Fibroblast of pulmonary artery (primary cell): Measurements from ENCODE around the gene FAM53A.

ENCODE experiments used
- DNase-seq: peaks from one replicate; pipeline ENCODE4 v3.0.0-alpha.2; 2010; ENCODE audit warnings: low read depth
- H3K4me3 ChIP-seq: replicated peaks from 2 replicates; pipeline ENCODE4 v1.5.1; 2011; ENCODE audit warnings: low read depth, mild to moderate bottlenecking, control low read depth, low read length, moderate library complexity
- TF ChIP-seq, protein P1 (sequence below): IDR thresholded peaks from 2 replicates; pipeline ENCODE4 v1.5.1; 2011; ENCODE audit warnings: mild to moderate bottlenecking, control low read depth, low read length, inconsistent platforms; ENCODE audit errors: missing control alignments

Gene FAM53A

DNA sequence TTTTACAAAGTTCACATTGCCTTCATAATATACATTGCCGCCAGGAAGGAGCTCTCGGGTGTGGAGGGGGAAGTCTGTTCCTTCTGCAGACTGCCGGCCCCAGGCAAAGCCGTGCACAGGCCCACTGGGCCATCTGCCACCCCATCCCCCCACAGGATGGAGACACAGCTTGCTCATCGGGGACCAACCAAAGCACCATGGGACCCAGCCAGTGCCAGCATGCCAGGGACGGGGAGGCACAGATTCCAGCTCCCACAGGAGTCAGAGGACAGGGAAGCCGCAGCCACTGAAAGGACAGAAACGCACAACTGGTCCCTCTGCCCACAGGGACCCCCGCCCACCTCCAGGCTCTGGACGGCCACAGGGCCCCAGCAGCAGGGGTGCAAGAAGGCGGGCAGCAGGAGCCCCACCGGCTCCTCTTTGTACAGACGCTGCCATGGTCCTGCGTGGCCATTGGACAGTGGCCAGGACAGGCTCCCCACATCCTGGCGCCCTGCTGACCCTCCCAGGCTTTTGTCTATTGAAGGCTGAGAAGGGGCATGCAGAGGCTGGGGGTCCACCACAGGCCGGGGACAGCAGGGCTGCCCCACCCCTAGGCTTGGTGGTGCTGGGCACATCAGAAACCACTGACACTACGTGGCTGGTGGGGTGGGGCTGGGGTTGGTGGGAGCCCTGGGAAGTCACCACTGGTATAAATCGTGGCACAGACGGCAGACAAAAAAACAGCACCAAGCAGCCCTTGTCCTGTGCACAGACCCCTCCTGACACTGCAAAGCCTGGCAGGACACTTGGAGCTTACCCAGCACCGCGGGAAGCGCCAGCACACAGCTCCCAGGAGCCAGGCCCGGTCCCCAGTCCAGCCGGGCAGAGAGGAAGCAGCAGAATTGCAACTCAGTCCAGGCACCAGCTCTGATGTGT, 89.0 kb downstream of the FAM53A start:
- H3K4me3 ChIP-seq, result no peak overlapping the region
- TF ChIP-seq, protein P1, sequence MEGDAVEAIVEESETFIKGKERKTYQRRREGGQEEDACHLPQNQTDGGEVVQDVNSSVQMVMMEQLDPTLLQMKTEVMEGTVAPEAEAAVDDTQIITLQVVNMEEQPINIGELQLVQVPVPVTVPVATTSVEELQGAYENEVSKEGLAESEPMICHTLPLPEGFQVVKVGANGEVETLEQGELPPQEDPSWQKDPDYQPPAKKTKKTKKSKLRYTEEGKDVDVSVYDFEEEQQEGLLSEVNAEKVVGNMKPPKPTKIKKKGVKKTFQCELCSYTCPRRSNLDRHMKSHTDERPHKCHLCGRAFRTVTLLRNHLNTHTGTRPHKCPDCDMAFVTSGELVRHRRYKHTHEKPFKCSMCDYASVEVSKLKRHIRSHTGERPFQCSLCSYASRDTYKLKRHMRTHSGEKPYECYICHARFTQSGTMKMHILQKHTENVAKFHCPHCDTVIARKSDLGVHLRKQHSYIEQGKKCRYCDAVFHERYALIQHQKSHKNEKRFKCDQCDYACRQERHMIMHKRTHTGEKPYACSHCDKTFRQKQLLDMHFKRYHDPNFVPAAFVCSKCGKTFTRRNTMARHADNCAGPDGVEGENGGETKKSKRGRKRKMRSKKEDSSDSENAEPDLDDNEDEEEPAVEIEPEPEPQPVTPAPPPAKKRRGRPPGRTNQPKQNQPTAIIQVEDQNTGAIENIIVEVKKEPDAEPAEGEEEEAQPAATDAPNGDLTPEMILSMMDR, result no peak
- no peak for DNase-seq

DNA sequence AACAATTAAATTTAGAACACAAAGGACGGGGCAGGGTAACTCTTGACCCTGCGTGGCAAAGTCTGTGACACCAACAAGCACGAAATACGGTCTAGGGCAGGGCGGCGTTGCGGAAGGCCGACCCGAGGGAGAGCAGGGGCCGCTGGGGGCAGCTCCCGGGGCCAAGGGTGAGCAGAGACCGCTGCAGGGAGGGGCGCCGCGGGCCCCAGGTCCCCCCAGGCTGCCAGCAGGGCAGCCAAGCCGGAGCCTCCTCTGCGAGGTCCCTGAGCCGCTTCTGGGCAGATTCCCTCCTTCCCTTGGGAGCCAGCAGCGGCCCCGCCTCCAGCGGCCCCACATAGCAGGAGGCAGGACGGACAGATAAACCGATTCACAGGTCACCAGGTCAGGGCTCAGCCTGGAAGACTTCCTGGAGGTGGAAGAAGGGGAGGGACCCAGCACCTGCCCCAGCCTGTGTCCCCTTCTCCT, 90.2 kb downstream of the FAM53A start:
- DNase-seq, result no peak
- no peak overlapping the region for H3K4me3 ChIP-seq
- TF ChIP-seq, protein P1, result no peak

DNA sequence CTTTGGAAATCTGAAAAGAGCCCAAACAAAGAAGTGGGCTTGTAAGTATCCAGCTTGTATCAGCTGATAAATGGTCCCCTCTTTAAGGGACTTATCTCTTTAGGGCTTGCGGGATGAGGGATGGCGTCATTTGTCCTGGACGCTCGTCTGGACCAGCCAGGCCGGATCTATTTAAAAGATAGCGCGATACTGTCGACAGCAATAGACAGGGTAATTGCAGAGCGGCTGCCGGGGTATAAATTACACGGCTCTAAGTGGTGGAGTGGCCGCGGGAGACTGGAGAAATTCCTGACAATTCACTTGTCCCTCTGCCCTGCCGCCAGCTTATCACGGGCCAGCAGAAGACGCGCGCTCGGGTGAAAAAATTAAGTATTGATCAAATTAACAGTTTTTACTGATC, 90.7 kb downstream of the FAM53A start:
- no peak overlapping the region for H3K4me3 ChIP-seq
- TF ChIP-seq, protein P1, result no peak
- no peak for DNase-seq

DNA sequence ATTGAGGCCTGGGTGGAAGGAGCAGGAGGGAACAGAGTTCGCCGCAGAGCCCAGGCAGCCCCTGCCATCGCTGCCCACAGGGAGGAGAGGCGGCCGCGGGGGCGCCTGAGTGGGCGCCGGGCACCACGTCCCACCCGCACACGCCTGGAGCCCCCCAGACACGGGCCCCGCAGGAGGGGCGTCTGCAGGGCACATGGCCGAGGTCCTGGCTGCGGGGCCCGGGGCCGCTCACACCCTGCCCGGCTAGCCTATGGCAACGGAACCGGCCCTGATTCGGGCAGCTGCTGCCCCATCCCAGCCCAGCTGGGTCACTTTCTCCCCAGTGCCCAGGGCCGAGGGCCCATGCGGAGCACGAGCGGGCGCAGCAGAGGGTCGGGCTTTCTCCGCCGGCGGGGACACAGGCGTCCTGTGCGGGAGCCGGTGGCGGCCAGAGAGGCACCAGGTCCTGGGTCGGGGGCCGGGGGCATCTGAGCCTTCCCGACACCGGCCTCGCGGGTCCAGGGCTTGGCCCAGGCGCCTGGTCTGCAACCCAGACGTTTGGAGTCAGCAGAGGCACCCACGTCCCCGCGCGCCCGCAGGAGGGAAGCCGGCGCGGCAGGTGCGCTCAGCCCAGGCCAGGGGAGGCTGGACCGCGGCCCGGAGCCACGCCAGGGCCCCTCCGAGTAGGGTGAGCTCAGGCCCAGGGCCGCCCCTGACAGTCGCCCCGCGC, 91.2 kb downstream of the FAM53A start:
- no peak for DNase-seq
- TF ChIP-seq, protein P1, result no peak
- H3K4me3 ChIP-seq, result no peak overlapping the region

DNA sequence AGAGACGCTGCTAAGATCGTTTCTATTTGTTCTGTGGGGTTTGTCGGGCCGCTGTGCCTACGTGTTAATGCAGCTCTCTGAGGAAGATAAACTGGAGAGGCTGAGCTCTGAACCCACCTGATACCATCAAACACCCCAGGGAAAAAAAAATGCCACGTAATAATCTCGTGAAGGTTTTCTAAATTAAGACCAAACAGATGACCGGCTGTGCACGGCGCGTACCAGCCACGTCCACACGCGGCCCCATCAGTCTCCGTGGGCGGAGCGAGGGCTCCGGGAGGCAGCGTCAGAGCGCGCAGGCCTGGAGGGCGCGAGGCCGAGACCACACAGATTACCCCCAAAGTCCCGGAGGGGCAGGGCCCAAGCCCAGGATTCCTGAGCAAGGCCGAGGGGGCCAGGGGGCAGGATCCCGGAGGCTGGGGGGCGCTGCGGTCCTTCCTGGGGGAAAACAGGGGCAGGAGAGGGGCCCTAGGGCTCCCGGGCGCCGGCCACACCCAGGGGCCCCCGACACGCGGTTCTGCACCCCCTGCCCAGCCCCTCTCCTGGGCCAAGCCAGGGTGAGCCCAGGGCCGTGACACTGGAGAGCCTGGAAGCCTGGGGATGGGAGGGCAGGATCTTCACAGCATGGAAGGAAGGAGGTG, 91.9 kb downstream of the FAM53A start:
- no peak overlapping the region for H3K4me3 ChIP-seq
- no peak for DNase-seq
- TF ChIP-seq, protein P1, result no peak

DNA sequence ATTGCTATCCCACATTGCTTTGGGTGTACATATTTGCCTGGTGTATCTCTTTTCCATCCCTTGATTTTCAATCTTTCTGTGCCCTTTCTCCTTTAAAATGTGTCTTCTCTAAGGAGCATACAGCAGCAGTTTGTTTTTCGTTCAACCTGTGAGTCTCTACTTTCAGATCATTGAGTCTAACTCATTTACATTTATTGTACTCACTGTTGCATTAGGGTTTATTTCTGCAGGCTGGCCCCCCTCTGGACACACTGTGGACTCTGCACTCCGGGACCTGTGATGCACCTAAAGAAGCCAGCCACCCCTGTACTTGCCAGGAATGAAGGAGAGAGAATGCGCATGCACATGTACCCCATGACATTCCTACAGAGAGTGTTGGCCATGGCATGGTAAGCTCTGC, 93.0 kb downstream of the FAM53A start:
- H3K4me3 ChIP-seq, result no peak overlapping the region
- TF ChIP-seq, protein P1, result no peak
- no peak for DNase-seq
